HG03571 (cell line): Measurements from ENCODE around the gene GMDS.

ENCODE experiments used
- ATAC-seq: cut with Tn5 transposase; IDR thresholded peaks from one replicate; pipeline ENCODE4 v1.9.1; 2021; ENCODE audit not compliant: unreplicated experiment

GMDS gene

GRCh38 chr6:1729133-1729749, 516.2 kb downstream of the GMDS start:
- ATAC-seq = no peak

GRCh38 chr6:1726341-1726768, 519.0 kb downstream of the GMDS start:
- ATAC-seq = no peak

- no peak for ATAC-seq
Observed at GRCh38 chr6:1724616-1725015, 520.8 kb downstream of the GMDS start.

GRCh38 chr6:1724124-1724523, 521.3 kb downstream of the GMDS start:
- no peak for ATAC-seq

GRCh38 chr6:1722801-1723200, 522.6 kb downstream of the GMDS start:
- no peak for ATAC-seq

- no peak for ATAC-seq
Observed at GRCh38 chr6:1720620-1721322, 524.6 kb downstream of the GMDS start.

GRCh38 chr6:1719922-1720321, 525.5 kb downstream of the GMDS start:
- ATAC-seq = no peak

GRCh38 chr6:1716868-1717267, 528.5 kb downstream of the GMDS start:
- no peak for ATAC-seq

- ATAC-seq = no peak
Observed at GRCh38 chr6:1716396-1716795, 529.0 kb downstream of the GMDS start.

GRCh38 chr6:1715336-1715735, 530.1 kb downstream of the GMDS start:
- no peak for ATAC-seq

- no peak for ATAC-seq
Observed at GRCh38 chr6:1714654-1715053, 530.8 kb downstream of the GMDS start.

GRCh38 chr6:1713016-1713600, 532.3 kb downstream of the GMDS start:
- no peak for ATAC-seq

GRCh38 chr6:1712451-1712850, 533.0 kb downstream of the GMDS start:
- no peak for ATAC-seq

- no peak for ATAC-seq
Observed at GRCh38 chr6:1711136-1711535, 534.3 kb downstream of the GMDS start.

GRCh38 chr6:1709234-1709641, 536.2 kb downstream of the GMDS start:
- ATAC-seq = no peak

GRCh38 chr6:1708820-1709219, 536.6 kb downstream of the GMDS start:
- no peak for ATAC-seq

GRCh38 chr6:1708122-1708521, 537.3 kb downstream of the GMDS start:
- no peak for ATAC-seq

- ATAC-seq = no peak
Observed at GRCh38 chr6:1705630-1706029, 539.8 kb downstream of the GMDS start.

GRCh38 chr6:1705183-1705582, 540.2 kb downstream of the GMDS start:
- ATAC-seq = no peak

- no peak for ATAC-seq
Observed at GRCh38 chr6:1704711-1705110, 540.7 kb downstream of the GMDS start.

GRCh38 chr6:1703923-1704322, 541.5 kb downstream of the GMDS start:
- no peak for ATAC-seq

- ATAC-seq = no peak
Observed at GRCh38 chr6:1703091-1703855, 542.1 kb downstream of the GMDS start.
